ENCODE data around the gene BHLHA15.

Gene BHLHA15

DNA sequence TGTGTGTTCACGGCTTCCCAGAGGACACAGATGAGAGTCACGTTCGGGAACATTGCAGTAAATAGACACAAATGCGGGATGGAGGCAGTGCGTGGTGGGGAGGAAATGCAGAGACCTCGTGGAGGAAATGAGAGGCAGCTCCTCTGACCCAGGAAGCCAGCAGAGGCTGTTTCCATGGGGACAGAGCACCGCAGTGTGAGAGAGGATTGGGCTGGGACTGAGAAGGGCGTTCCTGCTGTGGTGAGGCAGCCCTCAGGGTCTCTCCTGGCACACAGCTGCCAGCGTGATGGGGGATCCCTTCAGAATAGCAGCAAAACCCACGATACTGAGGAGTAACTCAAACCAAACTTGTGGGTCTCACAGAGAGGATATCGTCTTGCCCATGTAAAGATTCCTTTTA is 21.7 kb upstream of the BHLHA15 start:
- DNase-seq = no peak

DNA sequence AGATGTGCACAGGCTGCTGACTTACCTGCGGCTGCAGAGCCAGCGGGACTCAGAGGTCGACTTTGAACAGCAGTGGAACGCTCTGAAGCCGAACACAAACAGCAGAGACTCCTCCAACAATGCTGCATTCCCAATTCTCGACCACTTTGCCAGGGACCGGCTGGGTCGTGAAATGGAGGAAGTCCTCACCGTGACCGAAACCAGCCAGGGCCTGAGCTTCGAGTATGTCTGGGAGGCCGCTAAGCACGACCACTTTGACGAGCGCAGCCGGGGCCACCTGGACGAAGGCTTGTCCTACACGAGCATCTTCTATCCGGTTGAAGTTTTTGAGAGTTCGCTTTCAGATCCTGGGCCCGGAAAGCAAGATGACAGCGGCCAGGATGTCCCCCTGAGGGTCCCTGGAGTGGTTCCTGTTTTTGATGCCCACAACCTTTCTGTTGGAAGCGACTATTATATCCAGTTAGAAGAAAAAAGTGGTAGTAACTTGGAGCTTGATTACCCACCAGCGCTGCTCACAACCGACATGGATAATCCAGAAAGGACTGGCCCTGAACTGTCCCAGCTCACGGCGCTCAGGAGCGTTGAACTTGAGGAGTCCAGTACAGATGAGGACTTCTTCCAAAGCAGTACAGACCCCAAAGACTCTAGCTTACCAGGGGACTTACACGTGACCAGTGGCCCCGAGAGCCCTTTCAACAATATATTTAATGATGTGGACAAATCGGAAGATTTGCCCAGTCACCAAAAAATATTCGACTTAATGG is 19.4 kb upstream of the BHLHA15 start:
- DNase-seq = no peak

DNA sequence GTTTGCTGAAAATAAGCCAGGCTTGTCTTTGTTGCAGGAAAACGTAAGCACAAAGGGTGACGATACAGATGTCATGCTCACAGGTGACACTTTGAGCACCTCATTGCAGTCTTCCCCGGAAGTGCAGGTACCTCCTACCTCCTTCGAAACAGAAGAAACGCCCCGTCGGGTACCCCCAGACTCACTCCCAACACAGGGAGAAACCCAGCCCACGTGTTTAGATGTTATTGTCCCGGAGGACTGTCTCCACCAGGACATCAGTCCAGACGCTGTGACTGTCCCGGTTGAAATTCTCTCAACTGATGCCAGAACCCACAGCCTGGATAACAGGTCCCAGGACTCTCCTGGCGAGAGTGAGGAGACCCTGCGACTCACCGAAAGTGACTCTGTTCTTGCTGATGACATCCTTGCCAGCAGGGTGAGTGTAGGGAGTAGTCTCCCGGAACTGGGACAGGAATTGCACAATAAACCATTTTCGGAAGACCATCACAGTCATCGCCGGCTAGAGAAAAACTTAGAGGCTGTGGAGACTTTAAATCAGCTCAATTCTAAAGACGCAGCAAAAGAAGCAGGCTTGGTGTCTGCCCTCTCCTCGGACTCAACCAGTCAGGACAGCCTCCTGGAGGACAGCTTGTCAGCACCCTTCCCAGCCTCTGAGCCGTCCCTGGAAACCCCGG is 18.3 kb upstream of the BHLHA15 start:
- DNase-seq = no peak

DNA sequence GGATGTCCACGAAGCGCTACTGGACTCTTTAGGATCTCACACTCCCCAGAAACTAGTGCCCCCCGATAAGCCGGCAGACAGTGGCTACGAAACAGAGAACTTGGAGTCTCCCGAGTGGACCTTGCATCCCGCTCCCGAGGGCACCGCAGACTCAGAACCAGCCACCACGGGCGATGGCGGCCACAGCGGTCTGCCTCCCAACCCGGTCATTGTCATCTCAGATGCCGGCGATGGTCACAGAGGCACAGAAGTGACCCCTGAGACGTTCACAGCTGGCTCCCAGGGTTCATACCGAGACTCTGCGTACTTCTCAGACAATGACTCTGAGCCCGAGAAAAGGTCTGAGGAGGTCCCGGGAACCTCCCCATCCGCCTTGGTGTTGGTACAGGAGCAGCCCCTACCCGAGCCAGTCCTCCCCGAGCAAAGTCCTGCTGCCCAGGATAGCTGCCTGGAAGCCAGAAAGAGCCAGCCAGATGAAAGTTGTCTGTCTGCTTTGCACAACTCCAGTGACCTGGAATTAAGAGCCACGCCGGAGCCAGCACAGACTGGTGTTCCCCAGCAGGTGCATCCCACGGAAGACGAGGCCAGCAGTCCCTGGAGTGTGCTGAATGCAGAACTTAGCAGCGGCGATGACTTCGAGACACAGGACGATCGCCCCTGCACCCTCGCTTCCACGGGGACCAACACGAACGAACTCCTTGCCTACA is 17.6 kb upstream of the BHLHA15 start:
- DNase-seq = no peak

DNA sequence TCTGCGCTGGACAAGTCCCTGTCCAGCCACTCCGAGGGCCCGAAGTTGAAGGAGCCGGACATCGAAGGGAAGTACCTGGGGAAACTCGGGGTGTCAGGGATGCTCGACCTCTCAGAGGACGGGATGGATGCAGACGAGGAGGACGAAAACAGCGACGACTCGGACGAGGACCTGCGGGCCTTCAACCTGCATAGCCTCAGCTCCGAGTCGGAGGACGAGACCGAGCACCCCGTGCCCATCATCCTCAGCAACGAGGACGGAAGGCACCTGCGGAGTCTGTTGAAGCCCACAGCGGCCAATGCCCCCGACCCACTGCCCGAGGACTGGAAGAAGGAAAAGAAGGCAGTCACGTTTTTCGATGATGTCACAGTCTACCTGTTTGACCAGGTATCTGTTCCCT is 17.1 kb upstream of the BHLHA15 start:
- no peak for DNase-seq

DNA sequence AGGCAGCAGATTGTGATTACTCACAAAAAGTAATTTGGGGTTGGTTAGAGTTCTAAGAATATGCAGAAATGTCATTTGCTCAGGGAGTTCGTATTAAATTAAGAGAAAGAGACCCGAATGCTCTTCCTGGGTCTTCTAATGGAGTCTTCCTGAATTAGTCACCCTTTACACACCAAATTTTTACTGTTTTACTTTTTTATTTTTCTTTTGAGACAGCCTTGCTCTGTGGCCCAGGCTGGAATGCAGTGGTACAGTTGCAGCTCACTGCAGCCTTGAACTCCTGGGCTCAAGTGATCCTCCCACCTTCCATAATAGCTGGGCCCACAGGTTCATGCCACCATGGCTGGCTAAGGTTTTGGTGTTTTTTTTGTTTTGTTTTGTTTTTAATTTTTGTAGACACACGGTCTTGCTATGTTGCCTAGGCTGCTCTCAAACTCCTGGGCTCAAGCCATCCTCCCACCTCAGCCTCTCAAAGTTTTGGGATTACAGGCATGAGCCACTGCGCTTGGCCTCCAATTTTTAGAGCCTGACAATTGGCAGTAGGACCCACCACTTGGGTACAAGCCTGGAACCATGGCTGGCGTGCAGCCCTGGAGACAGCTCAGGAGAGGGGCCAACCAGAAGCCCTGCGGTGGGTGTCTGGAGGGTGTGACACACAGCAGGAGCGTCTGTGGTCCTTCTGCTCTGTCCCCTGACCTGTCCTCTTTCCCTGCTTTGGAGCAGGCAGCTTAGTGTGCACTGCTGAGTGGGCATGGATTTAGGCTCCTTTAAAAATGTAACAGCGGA is 16.4 kb upstream of the BHLHA15 start:
- no peak for DNase-seq

DNA sequence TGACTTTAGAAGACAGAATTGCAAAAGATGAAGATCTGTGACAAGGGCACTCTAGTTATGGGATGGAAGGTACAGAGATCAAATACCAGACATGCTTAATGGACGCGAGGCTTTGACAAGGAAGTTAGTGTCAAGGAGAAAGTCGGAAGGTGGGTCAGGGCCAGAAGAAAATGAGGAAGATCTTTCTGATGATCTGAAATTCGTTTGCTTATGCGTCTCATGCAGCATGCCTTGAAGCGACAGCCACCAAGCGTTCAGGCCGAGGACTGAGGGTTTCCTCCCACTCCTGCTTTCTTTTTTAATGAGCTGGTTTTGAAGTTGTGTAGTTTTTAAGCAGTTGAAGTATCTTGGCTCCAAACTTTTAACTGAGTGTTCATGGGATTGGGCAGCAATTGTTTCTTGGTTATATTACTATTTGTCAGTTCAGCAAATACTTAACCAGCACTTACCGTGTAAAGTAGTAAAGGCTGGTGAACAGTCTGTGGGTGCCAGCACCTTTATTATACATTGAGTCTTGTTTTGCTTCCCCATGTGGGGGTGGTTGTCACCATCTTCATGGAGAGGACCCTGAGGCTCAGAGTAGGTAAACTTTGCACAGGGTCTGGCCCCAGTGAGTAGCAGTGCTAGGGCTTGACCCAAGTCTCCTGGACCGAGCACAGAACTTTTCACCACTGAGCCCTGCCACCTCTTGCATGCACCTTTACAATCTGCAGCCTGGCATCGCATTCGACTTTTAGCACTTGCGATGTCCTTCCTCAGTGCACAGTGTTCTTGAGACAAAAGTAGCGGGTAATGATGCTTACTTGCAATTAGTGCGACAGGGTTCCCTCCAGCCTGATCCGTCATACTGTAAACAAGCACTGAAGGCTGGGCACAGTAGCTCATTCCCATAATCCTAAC is 14.3 kb upstream of the BHLHA15 start:
- DNase-seq = no peak

DNA sequence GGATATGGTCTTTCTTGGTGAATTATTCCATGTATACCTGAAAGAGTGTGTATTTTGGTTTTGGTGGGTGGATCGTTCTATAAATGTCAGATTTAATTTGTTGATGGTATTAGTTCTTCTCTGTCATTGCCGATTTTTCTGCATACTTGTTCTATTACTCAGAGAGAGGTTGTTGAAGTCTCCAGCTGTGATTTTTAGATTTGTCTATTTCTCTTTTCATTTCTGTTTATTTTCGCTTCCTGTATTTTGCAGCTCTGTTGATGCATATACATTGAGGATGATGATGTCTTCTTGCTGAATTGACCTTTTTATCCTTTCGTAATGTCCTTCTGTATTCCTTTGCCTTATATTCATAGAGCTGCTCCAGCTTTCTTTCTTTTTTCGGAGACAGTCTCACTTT is 12.1 kb upstream of the BHLHA15 start:
- DNase-seq = no peak

DNA sequence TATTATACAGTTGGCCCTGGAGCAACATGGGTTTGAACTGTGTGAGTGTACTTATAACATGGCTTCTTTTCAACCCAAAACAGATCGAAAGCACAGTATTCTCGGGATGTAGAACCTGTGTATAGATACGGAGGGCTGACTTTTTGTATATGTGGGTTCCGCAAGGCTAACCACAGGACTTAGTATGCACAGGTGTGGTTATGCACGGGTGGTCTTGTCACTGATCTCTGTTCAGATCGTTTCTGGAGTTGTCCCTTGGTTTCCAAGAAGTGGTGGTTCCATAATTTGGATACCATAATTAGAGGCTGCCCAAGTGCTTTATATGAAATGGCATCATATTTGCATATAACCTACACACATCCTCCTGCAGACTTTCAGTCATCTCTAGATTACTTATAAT is 10.9 kb upstream of the BHLHA15 start:
- DNase-seq = no peak

DNA sequence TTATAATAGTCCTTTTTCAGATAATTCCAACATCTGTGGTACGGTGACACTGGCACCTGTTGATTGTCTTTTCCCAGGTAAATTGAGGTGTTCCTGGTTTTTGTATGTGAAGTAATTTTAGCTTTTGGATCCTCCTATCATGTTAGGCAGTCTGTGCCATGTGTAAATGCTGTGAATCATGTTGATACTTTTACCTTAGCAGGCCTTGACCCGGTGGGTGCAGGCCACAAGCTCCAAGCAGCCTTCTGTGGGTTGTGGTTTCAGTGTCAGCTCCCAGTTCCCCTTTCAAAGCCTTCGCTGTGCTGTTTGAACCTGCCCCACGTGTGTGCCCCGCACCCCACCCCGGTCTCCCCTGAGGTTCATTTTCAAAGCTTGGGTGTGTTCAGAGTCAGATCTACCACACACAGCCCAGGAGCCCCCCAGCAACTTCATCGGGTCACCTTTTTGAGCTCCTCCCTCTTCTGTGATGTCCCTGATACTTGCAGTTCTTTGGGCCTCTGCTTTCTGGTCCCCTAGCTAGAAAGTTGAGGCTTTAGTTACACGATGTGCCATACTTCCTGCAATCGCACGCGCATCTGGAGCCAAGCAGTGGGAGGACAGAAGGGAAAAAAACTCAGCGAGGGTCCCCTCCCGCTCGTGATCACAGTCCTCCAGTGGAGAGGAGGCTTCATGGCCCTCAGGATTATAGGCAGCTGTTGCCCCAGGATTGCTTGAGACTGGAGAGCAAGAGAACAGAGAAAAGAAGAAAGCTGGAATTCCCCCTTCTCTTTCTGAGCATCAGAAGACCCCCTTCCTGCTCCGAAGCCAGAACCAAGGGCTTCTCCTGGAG is 8.7 kb upstream of the BHLHA15 start:
- DNase-seq = peak; percentile 62

DNA sequence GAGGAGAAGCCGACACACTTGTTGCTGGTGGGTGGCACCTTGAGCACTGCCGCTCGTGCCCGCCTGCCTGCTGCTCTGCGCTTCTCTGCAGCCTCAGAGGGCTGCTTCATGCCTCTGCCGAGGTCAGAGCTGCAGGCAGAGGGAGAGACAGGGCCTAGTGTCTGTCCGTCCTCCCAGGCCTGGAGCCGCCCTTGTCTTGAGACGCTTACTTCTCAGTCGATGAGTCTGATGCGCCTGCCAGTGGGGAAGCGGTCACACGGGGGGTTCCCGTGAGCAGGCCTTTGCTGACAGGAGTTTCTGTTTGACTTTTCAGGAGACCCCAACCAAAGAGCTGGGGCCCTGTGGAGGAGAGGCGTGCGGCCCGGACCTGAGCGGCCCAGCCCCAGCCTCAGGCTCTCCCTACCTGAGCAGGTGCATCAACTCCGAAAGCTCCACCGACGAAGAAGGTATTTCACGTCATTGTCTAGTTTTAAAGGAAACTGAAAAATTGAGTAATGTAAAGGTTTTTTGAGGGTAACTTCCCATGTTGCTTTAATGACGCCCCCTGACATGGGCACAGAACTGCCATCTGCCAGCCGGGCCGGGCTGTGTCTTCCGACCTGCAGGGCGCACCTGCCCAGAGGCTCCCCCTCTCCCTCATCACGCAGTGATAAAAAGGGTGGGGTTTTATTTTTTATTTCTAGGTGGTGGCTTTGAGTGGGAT is 7.8 kb upstream of the BHLHA15 start:
- DNase-seq = no peak

DNA sequence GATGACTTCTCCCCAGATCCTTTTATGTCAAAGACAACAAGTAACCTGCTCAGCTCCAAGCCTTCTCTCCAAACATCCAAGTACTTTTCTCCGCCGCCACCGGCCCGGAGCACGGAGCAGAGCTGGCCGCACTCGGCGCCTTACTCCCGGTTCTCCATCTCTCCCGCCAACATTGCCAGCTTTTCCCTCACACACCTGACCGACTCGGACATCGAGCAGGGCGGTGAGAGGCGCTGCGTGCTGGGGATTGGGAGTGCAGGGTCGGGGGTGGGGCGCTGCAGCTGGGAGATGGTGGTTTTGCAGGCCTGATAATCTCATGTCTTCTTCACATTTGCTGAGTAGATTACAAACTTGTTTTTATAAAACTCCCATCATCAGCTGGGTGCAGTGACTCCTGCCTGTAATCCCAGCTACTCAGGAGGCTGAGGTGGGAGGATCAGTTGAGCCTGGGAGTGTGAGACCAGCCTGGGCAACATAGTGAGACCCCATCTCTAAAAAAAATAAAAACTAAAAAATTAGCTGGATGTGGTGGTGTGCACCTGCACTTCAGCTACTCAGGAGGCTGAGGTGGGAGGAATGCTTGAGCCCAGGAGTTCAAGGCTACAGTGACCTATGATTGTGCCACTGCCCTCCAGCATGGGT is 7.2 kb upstream of the BHLHA15 start:
- no peak for DNase-seq

DNA sequence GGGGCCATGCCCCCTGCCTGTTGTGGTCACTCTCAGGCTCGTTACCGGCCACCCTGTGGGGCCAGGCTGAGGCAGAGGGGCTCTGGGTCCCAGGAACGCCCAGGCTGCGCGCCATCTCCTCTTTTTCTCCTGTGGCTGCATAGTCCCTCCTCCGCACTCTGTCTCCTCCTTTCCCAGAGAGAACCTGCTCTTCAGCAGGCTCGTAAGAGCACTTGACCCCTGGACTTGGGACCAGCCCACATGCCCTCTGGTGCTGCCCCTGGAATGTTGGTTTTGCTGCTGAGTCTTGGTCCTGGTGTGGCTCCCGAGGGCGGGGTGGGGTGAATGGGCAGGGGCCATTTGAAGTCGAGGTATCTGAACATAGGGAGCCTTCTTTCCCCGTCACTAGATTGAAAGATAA is 6.6 kb upstream of the BHLHA15 start:
- no peak for DNase-seq

DNA sequence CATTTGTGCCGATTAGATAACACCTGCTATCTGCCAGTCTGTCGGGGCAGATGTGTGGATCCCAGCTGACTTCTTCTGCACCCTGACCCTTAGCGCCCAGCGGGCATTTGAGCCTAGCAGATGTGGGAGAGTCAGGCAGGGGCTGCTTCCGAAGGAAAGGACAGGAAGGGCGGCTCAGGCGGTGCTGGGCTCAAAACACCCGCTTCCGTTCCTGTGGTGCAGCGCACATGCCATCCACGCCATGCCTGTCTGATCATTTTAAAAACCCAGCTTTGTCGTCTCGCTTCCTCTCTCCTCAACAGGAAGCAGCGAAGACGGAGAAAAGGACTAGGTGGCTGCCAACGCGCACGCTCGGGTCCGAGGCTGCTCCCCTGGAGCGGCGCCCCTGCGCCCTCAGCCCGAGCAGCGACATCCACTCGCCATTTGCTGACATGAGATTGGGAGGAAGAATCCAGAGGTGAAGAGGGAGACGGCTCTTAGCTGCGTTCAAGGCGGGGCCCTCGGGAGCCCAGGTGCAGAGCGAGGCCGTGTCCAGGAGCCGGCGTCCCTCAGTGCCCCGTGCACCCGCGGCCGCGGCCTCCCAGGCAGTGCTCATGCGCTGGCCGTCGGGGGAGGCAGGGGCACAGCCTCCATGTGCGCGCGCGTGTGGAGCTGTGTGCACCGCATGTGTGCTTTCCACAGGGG is 5.9 kb upstream of the BHLHA15 start:
- DNase-seq = no peak

DNA sequence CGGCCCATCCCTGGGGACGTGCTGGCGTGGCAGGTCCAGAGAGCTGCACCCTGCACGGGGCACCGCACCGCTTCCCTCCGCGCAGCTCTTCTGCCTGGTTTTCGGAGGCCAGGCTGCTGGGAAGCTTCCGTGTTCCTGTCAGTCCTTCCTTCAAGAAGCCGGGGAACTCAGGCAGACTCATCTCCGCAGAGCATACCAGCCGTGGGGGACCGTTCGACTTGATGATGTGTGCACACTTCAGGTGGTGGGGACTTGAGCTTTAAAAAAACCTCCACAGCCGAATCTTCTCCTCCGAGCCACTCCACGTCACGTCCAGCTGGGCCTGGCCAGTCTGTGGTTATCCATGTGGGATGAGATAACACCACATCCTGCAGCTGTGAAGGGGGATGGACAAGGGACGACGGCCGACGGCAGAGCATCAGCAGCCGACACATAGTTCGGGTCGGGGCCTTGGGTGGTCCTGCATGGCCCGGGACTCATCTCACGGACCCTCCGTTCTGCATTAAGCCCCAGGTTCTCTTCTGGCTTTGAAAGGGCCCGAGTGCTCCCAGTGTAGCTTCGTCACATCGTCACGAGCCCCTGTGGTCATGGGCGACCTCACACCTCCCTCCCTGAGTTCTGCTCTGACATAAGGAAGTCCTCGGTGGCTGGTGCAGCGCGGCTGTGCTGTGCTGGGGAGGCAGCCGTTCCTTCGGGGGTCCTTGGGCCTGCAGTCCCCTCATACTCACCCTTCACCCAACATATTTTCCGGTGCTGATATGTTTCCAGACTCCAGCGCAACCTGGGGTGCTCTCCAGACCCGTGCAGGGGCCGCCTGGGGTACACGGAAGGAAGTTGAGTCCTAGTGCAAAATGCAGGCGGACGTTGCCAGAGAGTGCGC is 4.5 kb upstream of the BHLHA15 start:
- DNase-seq = no peak

DNA sequence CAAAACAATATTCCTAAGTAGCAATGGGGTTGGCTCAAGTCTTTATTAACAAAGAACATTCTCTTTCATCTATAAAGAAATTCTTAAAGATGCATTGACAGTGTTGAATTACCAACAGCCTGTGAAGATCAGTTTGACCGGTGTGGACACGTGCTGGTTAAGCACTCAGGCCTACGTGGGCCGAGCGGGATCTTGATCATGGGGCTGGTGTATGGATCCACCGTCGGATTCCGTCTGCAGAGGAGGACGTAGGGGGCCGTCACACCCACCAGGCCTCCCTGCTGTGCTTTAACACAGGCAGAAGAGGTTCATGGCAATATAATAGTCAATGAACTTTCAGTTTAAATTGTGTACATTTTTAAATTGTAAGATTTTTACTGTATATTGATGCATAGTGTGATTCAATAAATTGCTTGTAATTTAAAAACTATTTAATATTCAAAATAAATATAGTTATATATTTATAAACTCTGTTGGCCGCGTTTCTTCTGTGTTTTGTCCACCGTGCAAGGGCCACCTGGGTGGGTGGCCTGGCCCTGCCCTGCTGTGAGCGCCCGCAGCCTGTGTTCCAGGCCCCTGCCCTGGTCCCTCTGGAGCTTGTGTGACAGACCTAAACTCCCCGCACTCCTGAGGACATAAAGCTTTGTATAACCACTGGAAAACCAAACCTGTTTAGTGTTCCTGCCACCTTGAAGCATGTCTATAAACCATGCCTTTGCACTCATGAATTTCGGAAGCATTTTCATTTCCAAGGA is 1.9 kb upstream of the BHLHA15 start:
- no peak for DNase-seq

DNA sequence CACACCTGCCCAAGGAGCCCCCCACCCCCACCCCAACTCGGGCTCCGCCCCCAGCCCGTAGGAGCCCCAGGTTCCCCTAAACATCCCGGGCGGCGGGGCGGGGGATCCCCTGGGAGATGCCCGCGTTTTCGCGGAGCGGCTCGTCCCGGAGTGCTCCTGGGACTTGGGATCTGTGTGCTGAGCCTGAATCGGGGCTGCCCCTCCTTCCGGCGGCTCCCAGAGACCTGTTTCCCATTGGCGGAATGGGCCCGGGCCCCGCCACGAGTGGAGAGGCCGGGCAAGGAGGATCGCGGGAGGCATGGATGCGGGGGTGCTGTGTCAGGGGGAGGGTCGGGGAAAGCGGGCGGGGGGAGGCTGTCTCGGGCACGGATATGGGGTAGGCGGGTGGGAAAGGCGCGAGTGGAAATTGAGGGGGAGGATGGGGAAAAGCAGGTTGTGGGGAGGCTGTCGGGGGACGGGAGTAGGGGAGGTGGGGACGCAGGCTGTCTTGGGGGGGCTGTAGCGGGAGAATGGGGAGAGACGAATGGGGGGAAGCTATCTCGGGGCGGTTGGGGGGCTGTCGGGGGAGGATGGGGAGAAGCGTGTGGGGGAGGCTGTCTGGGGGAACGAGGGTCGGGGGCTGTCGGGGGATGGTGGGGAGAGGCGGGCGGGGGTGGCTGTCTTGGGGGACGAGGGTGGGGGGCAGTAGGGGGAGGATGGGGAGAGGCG is 572 bp upstream of the BHLHA15 start:
- no peak for DNase-seq

Data from activated naive CD4-positive, alpha-beta T cell treated with anti-CD3 and anti-CD28 coated beads, Interleukin-2, amount 50 U/mL, for 16 hours (primary cell).